Measurements from ENCODE around the gene ABCA7. TPM values are rescaled to one million over a fixed set of nuclear protein-coding genes. Genes with fewer than 3 reads are reported as not detected.

The ABCA7 gene
- total and polyA plus RNA-seq, 2 of the 13 experiments (the other 11 are each of a cell fraction or from before 2014, with no cell fraction given), result 4.4 to 32.4 TPM

GRCh38 chr19:1105008-1105872 is 65.3 kb downstream of the ABCA7 start:
- H3K79me2 ChIP-seq (ENCODE audit: insufficient read depth, low read length), result peaks cover 11% of the 10 kb centered on the region
- H3K27ac ChIP-seq (ENCODE audit: extremely low read length, insufficient read depth, low read length), result peak overlapping the region; percentile 100
- H4K20me1 ChIP-seq (ENCODE audit: insufficient read depth, low read length), result peaks cover 15% of the 10 kb centered on the region; the same call in 1 of the 2 replicates
- peak overlapping the region; percentile 85 for H3K4me2 ChIP-seq (ENCODE audit: low read depth, low read length)
- DNase-seq (ENCODE audit: low spot score) (no peak), FAIRE-seq (no peak), ATAC-seq (no peak)
- H3K9ac ChIP-seq (ENCODE audit: insufficient read depth, low read depth, low read length), result peak overlapping the region; percentile 98
- H3K9me3 ChIP-seq (ENCODE audit: low read length), result no peaks in the 10 kb centered on the region
- H3K4me3 ChIP-seq (replicated peaks in 1 of 3; ENCODE audit: insufficient read depth in 1 of 3, low read depth in 2 of 3, low read length in 3 of 3), result peak overlapping the region; percentile 89 to 92 (median 89); a peak in 5 of 6 replicates
- no peak overlapping the region for H2AFZ ChIP-seq (ENCODE audit: low read length)
- no peaks in the 10 kb centered on the region for H3K27me3 ChIP-seq (ENCODE audit: control insufficient read depth in 1 of 2, insufficient read depth in 2 of 2, low read length in 2 of 2)
- POLR2A ChIA-PET, result interaction anchor here (0.6 to 3.4 kb wide), 5 partner anchors 8 to 348 kb away, joined by 3 to 28 read pairs (median 4); partner anchors contain the start of genes ARHGAP45 and SBNO2
- in situ Hi-C loops (cut with HindIII; ENCODE audit: extremely low pct_ligation_motif_present, low pct_unique_long_range_greater_than_20kb) (no loop called here), intact Hi-C loops (cut with micrococcal nuclease; ENCODE audit: unreplicated experiment) (loop anchor here (10.0 kb wide), 1 partner anchor 50 kb away; no protein-coding TSS in a partner anchor)
- peaks cover 60% of the 10 kb centered on the region for H3K4me1 ChIP-seq (ENCODE audit: insufficient read depth, low read length)
- CTCF ChIA-PET (ENCODE audit: low intra/inter-chr PET ratio, low total read pairs), result no interaction called here
- H3K36me3 ChIP-seq (replicated peaks in 1 of 2; ENCODE audit: control insufficient read depth in 1 of 2, insufficient read depth in 2 of 2, low read length in 2 of 2), result peaks cover 6 to 20% of the 10 kb centered on the region in 2 experiments; a peak in 4 of 5 replicates
- WGBS (ENCODE audit: low lambda C conversion rate), result 74% methylated on average over 30 of the region's 69 CpGs
- BruUV-seq (replicated peaks), result TSS peak; percentile 78
- TF ChIP-seq HHEX (CRISPR knock-in tag; IDR thresholded peaks at IDR 0.05) (no peak), MBNL3 (CRISPR knock-in tag; conservative IDR thresholded peaks at IDR 0.05) (no peak), RFX5 (IDR thresholded peaks at IDR 0.05; ENCODE audit: low read depth, low read length) (no peak), ZKSCAN1 (IDR thresholded peaks at IDR 0.05; ENCODE audit: low read length) (no peak), GATA4 (IDR thresholded peaks at IDR 0.05; ENCODE audit: borderline replicate concordance, low read depth) (no peak), ZFX (CRISPR knock-in tag; IDR thresholded peaks at IDR 0.05; ENCODE audit: low read depth) (0 out of 2 replicates have a peak, but pooled peaks have one; percentile 31), ZKSCAN8 (CRISPR knock-in tag; IDR thresholded peaks at IDR 0.05; ENCODE audit: borderline replicate concordance) (no peak), ZFP90 (CRISPR knock-in tag; IDR thresholded peaks at IDR 0.05; ENCODE audit: borderline replicate concordance) (no peak; the same call in 1 of the 2 replicates), RFXAP (CRISPR knock-in tag; IDR thresholded peaks at IDR 0.05; ENCODE audit: borderline replicate concordance) (no peak), ELF1 (CRISPR knock-in tag; IDR thresholded peaks at IDR 0.05) (no peak), ZSCAN21 (CRISPR knock-in tag; IDR thresholded peaks at IDR 0.05; ENCODE audit: borderline replicate concordance) (0 out of 2 replicates have a peak, but pooled peaks have one; percentile 7), HIVEP1 (CRISPR knock-in tag; IDR thresholded peaks at IDR 0.05) (0 out of 2 replicates have a peak, but pooled peaks have one; percentile 34), BCL6 (CRISPR knock-in tag; IDR thresholded peaks at IDR 0.05) (no peak), ARNTL (CRISPR knock-in tag; IDR thresholded peaks at IDR 0.05) (no peak), DMAP1 (CRISPR knock-in tag; IDR thresholded peaks at IDR 0.05) (peak; percentile 66; the same call in 1 of the 2 replicates), AKAP8 (CRISPR knock-in tag; IDR thresholded peaks at IDR 0.05) (peak; percentile 58; the same call in 1 of the 2 replicates), AGO2 (optimal IDR thresholded peaks at IDR 0.05; ENCODE audit: low read depth, low read length) (peak; percentile 84), TRIM24 (CRISPR knock-in tag; IDR thresholded peaks at IDR 0.05) (no peak), NR2F6 (IDR thresholded peaks at IDR 0.05) (no peak), NR2F6 (CRISPR knock-in tag; IDR thresholded peaks at IDR 0.05) (0 out of 2 replicates have a peak, but pooled peaks have one; percentile 2), ZNF577 (CRISPR knock-in tag; IDR thresholded peaks at IDR 0.05; ENCODE audit: borderline replicate concordance, low read depth) (no peak), IRF9 (CRISPR knock-in tag; IDR thresholded peaks at IDR 0.05; ENCODE audit: borderline replicate concordance) (0 out of 2 replicates have a peak, but pooled peaks have one; percentile 39), ZNF207 (IDR thresholded peaks at IDR 0.05; ENCODE audit: borderline replicate concordance) (no peak), ZBTB25 (CRISPR knock-in tag; IDR thresholded peaks at IDR 0.05) (no peak), ZFP1 (CRISPR knock-in tag; IDR thresholded peaks at IDR 0.05) (no peak), ZNF644 (CRISPR knock-in tag; IDR thresholded peaks at IDR 0.05; ENCODE audit: low read depth) (no peak)

All from HepG2 (cell line).